OCI-LY1 (cell line): ENCODE measurements around the gene HOXA4.

Experiments
- CTCF ChIP-seq: fragments of 200-600 bp; sonication (generic), shearing (Covaris generic); IDR thresholded peaks from 2 replicates; pipeline ENCODE4 v1.5.1; 2017; ENCODE audit warnings: mild to moderate bottlenecking, antibody characterized with exemption, low read length, moderate library complexity, mixed read lengths
- EZH2 ChIP-seq: fragments of 200-600 bp; sonication (generic), shearing (Covaris generic); IDR thresholded peaks from 2 replicates; pipeline ENCODE4 v1.8.0; 2017; ENCODE audit warnings: borderline replicate concordance, mixed run types, mild to moderate bottlenecking, antibody characterized with exemption, low read length, moderate library complexity, mixed read lengths

GRCh38 chr7:27102581-27103442 is 27.7 kb downstream of the HOXA4 start, which contains the start of gene HOXA2:
- TF ChIP-seq CTCF (no peak), EZH2 (no peak)
